GM11168 (cell line): Measurements from ENCODE around the gene RNU7-1.

Experiments
- in situ Hi-C: fragments of 300-500 bp; cut with MboI; formaldehyde crosslinking; loops from one replicate; pipeline ENCODE4 v1.12.0; 2022; ENCODE audit warnings: low sequenced_read_pairs; ENCODE audit not compliant: unreplicated experiment

The RNU7-1 gene

GRCh38 chr12:6962285-6963015, 18.8 kb downstream of the RNU7-1 start:
- in situ Hi-C loops = no loop called here

- in situ Hi-C loops = no loop called here
Measured at GRCh38 chr12:6963016-6963731, 19.6 kb downstream of the RNU7-1 start.

- in situ Hi-C loops = no loop called here
Measured at GRCh38 chr12:6963791-6964413, 20.3 kb downstream of the RNU7-1 start.

- in situ Hi-C loops = no loop called here
Measured at GRCh38 chr12:6964605-6965025, 21.0 kb downstream of the RNU7-1 start.

- in situ Hi-C loops = no loop called here
Measured at GRCh38 chr12:6965026-6965661, 21.5 kb downstream of the RNU7-1 start.

- in situ Hi-C loops = no loop called here
Measured at GRCh38 chr12:6965714-6966113, 22.1 kb downstream of the RNU7-1 start.

- in situ Hi-C loops = no loop called here
Measured at GRCh38 chr12:6966351-6966750, 22.7 kb downstream of the RNU7-1 start.

- in situ Hi-C loops = no loop called here
Measured at GRCh38 chr12:6967651-6968100, 24.1 kb downstream of the RNU7-1 start.

GRCh38 chr12:6968426-6968825, 24.8 kb downstream of the RNU7-1 start:
- in situ Hi-C loops = no loop called here

- in situ Hi-C loops = no loop called here
Measured at GRCh38 chr12:6970096-6970527, 26.5 kb downstream of the RNU7-1 start.

- in situ Hi-C loops = no loop called here
Measured at GRCh38 chr12:6974180-6974579, 30.6 kb downstream of the RNU7-1 start.

- in situ Hi-C loops = no loop called here
Measured at GRCh38 chr12:6975297-6976032, 31.8 kb downstream of the RNU7-1 start.

- in situ Hi-C loops = no loop called here
Measured at GRCh38 chr12:6977653-6978052, 34.0 kb downstream of the RNU7-1 start.

GRCh38 chr12:6978188-6978587, 34.6 kb downstream of the RNU7-1 start:
- in situ Hi-C loops = no loop called here

- in situ Hi-C loops = no loop called here
Measured at GRCh38 chr12:6978611-6979011, 35.0 kb downstream of the RNU7-1 start.

- in situ Hi-C loops = no loop called here
Measured at GRCh38 chr12:6979021-6979420, 35.4 kb downstream of the RNU7-1 start.

- in situ Hi-C loops = no loop called here
Measured at GRCh38 chr12:6979453-6979852, 35.8 kb downstream of the RNU7-1 start.

GRCh38 chr12:6980075-6980474, 36.5 kb downstream of the RNU7-1 start:
- in situ Hi-C loops = no loop called here

GRCh38 chr12:6980740-6981139, 37.1 kb downstream of the RNU7-1 start:
- in situ Hi-C loops = no loop called here
